GM12874 (cell line): Measurements from ENCODE around the gene PRKCE.
A peak's percentile ranks its signal among the peaks of the same experiment; 100 is the strongest.

Experiments used
- CTCF ChIP-seq: IDR thresholded peaks from 2 replicates; pipeline ENCODE4 v1.5.1; 2011; ENCODE audit warnings: low read depth, mild to moderate bottlenecking, control low read depth, low read length, moderate library complexity; ENCODE audit not compliant: insufficient read depth

PRKCE gene

DNA sequence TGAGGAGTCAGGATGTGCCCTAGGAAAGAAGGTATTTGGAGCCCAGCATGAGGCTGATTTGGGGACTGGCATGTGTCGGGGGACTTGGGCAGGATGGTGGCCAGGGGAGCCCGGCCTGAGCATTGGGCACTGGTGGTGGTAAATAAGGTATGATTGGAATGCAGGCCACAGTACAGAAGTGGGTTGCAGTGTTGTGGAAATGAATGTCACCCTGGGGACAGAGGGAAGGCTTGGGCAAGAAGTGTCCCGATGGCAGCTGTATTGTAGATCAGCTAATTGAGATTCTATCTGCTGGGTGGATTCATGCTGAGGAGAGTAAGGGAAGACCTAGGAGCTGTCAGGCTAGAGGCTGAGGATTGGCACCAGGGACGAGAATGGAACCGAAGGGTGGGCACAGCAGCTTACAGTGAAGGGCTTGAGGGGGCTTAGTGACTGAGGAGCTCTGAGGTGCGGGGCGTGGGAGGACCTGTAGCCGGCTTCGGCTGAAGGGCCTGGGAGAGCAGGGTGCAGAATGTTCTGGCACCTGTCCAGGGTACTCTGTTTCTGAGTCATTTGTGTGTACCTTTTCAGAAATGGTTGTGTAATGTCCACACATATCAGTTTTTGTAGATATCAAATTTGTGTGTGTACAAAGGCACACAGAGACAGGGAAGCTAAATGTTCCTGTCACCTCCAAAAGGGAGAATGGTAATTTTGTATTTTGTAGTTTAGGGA, 170.2 kb downstream of the PRKCE start:
- no peak for TF ChIP-seq CTCF

DNA sequence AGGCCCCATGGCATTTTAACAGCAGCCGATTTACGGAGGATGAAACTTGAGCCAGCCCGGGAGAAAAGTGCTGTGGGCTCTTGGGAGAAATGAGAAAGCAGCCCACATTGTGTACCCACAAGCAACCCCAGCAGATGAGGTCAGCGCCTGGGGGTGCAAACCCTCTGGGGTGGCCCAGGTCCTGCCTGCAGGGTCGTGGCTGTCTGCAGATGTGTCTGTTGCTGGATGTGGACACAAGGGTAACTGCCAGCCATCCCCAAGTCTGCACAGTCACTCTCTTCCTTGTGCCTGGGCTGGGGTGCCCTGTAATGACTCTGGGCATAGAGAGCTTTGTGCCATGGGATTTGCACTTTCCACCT, 170.8 kb downstream of the PRKCE start:
- TF ChIP-seq CTCF, result no peak

GRCh38 chr2:45823723-45824206, 172.3 kb downstream of the PRKCE start:
- no peak for TF ChIP-seq CTCF

GRCh38 chr2:45825001-45825651, 173.7 kb downstream of the PRKCE start:
- TF ChIP-seq CTCF, result 0 out of 2 replicates have a peak, but pooled peaks have one; percentile 30

DNA sequence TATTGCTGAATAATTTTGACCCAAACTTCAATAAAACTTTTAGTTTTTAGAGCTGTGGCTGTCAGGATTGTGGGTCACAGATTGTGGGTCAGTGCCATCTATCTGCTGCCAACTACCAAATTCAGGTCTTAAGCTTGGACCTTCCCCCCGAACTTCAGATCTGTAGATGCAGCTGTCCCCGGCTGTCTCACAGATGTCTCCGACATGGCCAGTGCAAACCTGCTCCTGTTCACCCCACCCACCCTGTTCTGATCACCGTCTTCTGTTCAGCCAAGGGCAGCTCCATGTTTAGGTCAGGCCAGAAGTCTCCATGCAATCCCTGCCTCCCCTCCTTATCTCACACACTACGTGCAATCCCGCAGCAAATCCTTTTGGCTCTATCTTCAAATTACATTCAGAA, 175.0 kb downstream of the PRKCE start:
- no peak for TF ChIP-seq CTCF

GRCh38 chr2:45826884-45827635, 175.6 kb downstream of the PRKCE start:
- no peak for TF ChIP-seq CTCF

- no peak for TF ChIP-seq CTCF
These were observed 178.8 kb downstream of the PRKCE start for GRCh38 chr2:45830322-45830721.
